ENCODE results near the gene NDUFAF3.
"Not testable (repeated sequence)": the region's sequence is repeated elsewhere in the genome, so short reads cannot be mapped to it uniquely, and the experiment has no call there.

NDUFAF3 gene

GRCh38 chr3:49001155-49001554 is 20.8 kb upstream of the NDUFAF3 start:
- DNase-seq, result no peak

- no peak for DNase-seq
Observed at GRCh38 chr3:49004352-49005302, 17.3 kb upstream of the NDUFAF3 start.

- DNase-seq, result no peak
Observed at GRCh38 chr3:49005303-49005680, 16.6 kb upstream of the NDUFAF3 start.

DNA sequence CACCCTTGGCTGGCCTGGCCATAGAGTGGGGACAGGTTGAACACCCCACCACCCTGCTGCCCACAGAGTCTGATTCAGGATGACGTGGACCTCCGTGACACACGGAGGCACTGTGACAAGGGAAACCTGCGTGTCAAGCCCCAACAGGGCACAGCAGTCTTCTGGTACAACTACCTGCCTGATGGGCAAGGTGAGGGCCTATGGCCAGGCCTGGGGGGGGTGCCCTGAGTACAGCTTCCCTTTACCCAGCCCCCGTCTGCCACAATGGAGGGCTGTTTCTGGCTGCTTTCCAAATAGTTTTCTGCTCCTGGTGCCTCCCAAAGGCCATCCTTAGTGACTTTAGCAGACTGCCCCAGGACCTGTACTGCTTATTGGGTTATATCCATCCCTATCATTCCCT is 15.9 kb upstream of the NDUFAF3 start:
- no peak for DNase-seq

GRCh38 chr3:49006408-49007067 is 15.4 kb upstream of the NDUFAF3 start:
- no peak for DNase-seq

GRCh38 chr3:49007068-49007770 is 14.7 kb upstream of the NDUFAF3 start, which contains the start of gene WDR6:
Gene WDR6, plus strand, starts transcription at chr3:49007391. Its CDS starts 41 bp downstream, at chr3:49007432.
- DNase-seq, result peak; percentile 72 to 81

DNA sequence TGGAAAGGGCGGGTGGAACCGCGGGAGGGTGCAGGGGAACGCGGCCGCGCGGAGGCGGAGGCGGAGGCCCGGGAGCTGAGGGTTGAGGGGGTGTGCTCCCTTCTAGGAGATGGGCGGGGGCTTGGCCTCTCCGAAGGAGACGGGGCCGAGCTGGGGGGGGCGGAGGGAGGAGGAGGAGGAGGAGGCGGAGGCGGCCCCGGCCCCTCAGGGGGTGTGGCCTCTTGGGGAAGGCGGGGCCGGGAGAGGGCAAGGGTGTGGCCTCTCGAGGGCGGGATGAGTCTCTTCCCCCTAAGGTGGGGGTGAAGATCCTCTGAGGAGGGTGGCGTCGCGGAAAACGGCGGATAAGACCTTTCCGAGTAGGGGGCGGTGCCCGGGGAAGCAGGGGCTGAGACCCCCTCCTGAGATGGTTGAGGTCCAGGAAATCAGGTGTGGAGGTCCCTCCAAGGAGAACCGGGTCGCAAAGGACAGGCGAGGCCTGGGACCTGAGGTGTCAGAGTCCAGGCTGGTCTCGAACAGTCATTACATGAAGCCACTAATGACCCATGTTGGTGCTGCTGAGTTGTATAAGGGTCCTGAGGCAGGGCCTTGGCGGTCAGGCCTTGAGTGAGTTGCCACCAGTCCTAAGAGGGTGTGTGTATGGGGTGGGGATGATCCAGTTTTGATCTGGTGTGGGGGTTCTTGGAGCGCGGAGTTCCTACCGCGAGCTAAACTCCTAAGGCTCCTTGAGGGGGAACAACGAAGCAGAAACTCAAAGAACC is 14.0 kb upstream of the NDUFAF3 start:
- peak; percentile 56 to 69 for DNase-seq

DNA sequence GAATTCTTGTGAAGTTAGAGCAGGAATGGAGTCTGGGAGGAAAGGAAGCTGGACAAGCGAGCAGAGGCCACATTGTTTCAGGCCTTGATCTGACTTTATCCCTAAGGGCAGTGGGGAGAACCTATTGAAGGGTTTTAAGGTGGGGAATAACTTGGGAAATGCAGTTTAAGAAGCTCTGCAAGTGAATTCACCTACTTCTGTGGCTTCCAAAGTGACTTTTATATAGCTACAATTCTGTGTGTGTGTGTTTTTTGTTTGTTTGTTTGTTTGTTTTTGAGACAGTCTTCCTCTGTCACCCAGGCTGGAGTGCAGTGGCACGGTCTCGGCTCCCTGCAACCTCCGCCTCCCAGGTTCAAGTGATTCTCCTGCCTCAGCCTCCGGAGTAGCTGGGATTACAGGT is 13.3 kb upstream of the NDUFAF3 start:
- not testable (repeated sequence) for DNase-seq

- no peak for DNase-seq
Observed at GRCh38 chr3:49009396-49009795, 12.5 kb upstream of the NDUFAF3 start.

DNA sequence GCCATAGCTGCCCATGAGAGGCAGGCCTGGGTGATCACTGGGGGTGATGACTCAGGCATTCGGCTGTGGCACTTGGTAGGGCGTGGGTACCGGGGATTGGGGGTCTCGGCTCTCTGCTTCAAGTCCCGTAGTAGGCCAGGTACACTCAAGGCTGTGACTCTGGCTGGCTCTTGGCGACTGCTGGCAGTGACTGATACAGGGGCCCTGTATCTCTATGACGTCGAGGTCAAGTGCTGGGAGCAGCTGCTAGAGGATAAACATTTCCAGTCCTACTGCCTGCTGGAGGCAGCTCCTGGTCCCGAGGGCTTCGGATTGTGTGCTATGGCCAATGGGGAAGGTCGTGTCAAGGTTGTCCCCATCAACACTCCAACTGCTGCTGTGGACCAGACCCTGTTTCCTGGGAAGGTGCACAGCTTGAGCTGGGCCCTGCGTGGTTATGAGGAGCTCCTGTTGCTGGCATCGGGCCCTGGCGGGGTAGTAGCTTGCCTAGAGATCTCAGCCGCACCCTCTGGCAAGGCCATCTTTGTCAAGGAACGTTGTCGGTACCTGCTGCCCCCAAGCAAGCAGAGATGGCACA is 9.4 kb upstream of the NDUFAF3 start:
- no peak for DNase-seq

- no peak for DNase-seq
Observed at GRCh38 chr3:49013113-49013737, 8.7 kb upstream of the NDUFAF3 start.

DNA sequence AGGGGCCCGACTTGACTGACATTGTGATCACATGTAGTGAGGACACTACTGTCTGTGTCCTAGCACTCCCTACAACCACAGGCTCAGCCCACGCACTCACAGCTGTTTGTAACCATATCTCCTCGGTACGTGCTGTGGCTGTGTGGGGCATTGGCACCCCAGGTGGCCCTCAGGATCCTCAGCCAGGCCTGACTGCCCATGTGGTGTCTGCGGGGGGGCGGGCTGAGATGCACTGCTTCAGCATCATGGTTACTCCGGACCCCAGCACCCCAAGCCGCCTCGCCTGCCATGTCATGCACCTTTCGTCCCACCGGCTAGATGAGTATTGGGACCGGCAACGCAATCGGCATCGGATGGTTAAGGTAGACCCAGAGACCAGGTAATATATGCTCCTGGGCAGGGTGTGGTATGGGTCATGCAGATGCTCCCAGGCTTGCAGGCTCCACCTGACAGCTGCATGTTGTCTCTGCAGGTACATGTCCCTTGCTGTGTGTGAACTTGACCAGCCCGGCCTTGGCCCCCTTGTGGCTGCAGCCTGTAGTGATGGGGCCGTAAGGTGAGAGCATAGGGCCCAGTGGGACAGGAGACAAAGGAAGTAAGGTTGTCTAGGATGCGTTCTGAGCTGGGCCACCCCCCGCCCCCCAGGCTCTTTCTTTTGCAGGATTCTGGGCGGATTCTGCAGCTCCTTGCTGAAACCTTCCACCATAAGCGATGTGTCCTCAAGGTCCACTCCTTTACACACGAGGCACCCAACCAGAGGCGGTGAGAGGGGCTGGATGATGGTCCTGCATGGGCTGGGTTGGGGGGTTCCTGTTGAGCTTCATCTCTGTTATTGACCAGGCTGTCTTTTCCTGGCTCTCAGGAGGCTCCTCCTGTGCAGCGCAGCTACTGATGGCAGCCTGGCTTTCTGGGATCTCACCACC is 7.9 kb upstream of the NDUFAF3 start:
- no peak for DNase-seq

GRCh38 chr3:49015072-49015471 is 6.8 kb upstream of the NDUFAF3 start:
- DNase-seq, result no peak

GRCh38 chr3:49015765-49016164 is 6.2 kb upstream of the NDUFAF3 start:
- no peak for DNase-seq

DNA sequence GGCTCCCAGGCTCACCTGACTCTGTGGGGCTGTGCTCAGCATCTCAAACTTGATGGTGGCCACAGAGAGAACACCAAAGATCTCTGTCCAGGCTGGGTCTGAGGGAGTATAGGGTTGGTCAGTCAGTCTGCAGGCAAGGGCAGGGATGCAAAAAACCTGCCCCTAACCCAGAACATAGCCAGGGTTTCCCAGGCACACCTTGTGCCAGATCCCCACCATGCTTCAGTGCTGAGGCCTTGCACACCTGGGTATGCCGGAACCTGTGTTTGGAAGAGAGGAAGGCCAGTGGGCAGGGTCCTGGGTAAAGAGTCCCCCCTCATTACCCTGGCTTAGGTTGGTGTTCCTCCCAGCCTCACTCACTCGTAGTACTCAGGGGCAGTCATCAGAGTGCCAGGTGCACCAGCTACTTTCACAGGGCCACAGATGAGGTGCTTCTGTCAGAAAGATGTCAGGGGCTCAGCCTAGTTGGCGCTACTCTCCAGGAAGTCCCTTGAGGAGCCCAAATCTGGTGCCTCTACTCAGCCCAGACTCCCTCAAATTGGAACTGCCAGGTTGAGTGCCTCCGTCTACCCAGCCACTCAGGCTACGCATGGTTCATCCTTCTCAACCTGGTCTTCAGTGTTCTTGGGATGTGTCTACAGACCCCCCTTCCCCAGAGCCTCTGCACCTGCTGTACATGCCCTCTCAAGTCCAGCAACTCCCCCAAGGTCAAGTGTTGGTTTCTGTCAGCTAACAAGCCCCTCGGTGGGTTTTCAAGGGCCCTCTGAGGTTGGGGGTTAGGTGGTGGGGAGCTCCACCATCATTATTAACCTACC is 5.3 kb upstream of the NDUFAF3 start:
- no peak for DNase-seq

GRCh38 chr3:49017229-49017970 is 4.5 kb upstream of the NDUFAF3 start:
- no peak for DNase-seq

DNA sequence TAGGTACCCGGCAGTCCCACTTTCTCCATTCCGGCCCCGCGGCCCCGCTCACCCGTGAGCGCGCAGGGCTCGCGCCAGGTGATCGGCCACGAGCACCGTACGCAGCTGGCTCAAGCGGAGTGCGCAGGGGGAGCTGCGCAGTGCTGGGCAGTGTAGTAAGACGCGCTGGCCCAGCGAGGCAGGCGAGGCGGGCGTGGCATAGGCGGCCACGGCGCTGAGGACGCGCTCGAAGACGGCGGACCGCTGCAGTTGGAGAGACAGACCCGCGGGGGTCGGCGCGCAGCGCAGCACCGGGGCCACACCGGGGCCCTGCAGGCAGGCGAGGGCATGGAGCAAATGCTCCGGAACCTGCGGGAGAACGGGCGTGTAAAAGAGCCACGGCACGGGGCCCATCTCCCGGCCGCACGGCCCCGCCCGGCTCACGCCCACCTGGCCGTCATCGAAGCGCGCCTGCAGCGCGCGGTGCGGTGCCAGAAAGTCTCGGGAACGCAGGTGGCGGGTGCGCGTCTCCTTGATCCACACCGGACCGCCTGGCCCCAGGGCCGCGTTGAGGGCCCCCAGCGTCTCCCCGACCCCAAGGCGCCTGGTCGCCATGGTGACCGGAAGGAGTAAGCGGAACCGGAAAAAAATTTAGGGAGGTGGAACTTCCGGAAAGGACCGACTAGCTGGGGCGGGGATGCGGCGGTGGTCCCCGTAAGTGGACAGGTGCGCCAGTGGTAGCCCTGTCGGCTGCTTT is 3.8 kb upstream of the NDUFAF3 start, which contains the start of gene DALRD3:
Gene DALRD3, minus strand, starts transcription at position 610 of the 736 bp plus-strand sequence. Its CDS starts 16 bp downstream, at position 594.
- DNase-seq, result peak in 1 of 2 experiments; percentile 39

GRCh38 chr3:49018707-49019006 is 3.3 kb upstream of the NDUFAF3 start:
- no peak for DNase-seq
